HuH-7 (cell line): ENCODE data around the gene RAD23A.
"Not testable (repeated sequence)": the region's sequence is repeated elsewhere in the genome, so short reads cannot be mapped to it uniquely, and the experiment has no call there.

Experiments
- DNase-seq: peaks from one replicate; pipeline ENCODE4 v3.0.0; 2011; ENCODE audit warnings: low spot score

RAD23A gene

DNA sequence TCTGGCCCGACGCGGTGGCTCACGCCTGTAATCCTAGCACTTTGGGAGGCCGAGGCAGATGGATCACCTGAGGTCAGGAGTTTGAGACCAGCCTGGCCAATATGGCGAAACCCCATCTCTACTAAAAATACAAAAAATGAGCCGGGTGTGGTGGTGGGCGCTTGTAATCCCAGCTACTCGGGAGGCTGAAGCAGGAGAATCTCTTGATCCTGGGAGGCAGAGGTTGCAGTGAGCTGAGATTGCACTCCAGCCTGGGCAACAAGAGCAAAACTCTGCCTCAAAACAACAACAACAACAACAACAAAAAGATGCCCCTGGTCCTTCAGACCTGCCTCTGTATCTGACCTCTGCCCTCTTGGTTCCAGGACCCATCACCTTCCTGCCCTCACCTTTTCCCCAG is 9.9 kb downstream of the RAD23A start:
- not testable (repeated sequence) for DNase-seq

DNA sequence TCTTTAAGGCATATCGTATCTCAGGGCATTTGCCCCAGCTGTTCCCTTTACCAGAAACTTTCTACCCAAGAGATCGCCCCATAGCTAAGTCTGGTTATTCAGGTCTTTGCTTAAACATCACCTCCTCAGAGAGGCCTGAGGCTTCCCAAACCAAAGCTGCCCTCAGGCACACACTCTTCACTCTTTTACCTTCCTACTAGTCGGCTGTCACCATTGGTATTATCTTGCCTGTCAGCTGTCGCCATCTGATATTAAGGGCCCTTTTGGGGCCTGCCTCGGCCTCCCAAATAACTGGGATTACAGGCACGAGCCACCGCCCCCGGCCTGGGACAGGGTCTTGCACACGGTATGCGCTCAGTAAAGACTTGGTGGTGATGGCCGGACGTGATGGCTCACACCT is 10.3 kb downstream of the RAD23A start:
- no peak for DNase-seq

DNA sequence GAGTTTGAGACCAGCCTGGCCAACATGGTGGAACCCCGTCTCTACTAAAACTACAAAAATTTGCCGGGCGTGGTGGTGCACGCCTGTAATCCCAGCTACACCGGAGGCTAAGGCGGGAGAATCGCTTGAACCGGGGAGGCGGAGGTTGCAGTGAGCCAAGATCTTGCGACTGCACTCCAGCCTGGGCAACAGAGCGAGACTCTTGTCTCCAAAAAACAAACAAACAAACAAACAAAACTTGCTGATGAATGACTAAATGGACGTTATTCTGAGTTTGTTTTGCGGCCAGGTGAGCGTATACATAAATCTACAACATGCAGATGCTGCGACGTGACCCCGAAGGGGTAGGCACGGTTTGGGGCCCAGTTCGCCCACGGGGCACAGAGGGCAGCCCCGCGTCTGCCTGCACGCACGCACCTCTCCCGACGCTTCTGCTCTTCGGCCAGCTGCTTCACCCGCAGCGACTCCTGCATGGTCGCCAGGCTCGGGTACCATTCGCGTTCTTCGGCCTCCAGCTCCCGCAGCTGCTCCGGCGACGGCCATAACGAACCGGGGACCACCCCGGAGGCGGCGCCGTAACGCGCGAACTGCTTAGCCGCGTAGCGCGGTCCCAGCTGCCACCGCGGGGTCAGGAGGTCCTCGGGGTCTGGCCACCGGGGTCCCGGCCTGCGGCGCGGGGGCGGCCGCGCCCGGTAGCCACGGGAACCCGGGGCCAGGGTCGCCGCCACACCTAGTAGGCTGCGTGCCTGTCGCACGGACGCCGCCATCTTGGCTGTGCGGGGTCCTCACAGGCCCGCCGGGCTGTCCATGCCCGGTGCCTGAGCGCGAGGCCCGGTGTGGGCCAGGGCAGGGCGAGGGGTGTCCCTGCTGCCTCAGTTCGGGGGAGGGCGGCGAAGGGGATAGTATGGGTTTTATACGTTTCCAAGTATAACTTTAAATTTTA is 11.1 kb downstream of the RAD23A start, which contains the start of gene GADD45GIP1:
GADD45GIP1 (minus strand) TSS at position 778 of the 943 bp plus-strand sequence; CDS start at position 767, 11 bp downstream.
- DNase-seq: peak; percentile 66

DNA sequence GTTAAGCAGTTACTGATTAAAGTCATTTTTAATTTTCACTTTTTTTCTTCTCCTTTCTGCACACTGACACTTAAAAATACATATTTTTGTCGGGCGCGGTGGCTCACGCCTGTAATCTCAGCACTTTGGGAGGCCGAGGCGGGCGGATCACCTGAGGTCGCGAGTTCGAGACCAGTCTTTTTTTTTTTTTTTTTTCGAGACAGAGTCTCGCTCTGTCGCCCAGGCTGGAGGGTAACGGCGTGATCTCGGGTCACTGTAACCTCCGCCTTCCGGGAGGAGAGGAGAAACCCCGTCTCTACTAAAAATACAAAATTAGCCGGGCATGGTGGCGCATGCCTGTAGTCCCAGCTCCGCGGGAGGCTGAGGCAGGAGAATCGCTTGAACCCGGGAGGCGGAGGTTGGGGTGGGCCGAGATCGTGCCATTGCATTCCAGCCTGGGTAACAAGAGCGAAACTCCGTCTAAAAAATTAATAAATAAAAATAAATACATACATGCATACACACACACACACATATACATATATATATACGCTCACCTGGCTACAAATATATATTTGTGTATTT is 11.8 kb downstream of the RAD23A start:
- not testable (repeated sequence) for DNase-seq

DNA sequence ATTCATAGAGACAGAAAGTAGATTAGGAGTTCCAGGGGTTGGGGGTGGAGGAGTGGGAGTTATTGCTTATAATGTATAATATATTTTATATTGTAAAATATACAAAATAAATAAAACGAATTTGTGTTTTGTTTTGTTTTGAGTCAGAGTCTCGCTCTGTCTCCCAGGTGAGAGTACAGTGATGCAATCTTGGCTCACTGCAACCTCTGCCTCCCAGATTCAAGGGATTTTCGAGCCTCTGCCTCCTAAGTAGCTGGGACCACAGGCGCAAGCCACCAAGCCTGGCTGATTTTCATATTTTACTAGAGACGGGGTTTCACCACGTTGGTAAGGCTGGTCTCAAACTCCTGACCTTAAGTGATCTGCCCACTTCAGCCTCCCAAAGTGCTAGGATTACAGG is 13.8 kb downstream of the RAD23A start:
- DNase-seq: no peak

DNA sequence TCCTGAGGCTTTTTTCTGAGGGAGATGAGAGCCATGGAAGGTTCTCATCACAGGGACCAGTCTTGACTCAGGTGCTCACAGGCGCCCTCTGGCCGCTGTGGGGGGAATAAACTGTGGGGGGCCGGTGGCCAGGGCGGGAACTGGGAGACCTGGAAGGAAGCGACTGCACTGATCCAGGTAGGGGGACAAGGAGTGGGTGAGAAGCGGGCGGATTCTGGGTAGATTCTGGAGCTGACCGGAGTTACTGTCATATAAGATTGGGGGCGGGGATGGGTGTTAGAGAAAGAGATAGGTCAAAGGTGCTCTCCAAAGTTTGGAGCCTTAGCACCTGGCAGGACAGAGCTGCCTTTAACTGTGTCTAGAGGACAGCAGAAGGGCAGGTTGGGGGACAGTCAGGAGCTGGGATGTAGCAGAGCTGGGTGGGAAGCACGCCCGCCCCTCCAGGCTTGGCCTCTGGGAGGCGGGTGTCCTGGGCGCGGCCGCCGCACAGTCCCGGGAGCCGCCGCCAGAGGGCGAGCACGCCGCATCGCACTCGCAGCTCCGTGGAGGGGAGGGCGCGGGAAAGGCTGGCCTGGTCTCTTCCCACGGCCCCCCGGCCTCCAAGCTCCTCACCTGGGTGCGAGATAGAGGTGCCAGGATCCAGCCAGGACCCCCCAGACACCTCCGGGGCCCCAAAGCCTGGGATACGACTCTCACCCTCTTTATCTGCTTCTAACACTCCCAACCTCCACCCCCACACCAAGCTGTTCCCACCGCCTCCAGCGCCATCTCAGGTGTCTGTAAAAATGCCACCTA is 19.6 kb downstream of the RAD23A start:
- peak; percentile 76 for DNase-seq

DNA sequence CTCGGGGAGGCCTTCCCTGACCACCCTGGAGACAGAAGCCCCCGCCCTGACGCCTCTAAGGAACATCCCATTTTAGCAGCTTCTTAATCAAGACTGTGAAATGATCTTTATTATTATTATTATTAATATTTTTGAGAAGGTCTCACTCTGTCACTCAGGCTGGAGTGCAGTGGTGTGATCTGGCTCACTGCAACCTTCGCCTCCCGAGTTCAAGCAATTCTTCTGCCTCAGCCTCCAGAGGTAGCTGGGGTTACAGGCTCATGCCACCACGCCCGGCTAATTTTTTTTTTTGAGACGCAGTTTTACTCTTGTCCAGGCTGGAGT is 20.1 kb downstream of the RAD23A start:
- DNase-seq: no peak

DNA sequence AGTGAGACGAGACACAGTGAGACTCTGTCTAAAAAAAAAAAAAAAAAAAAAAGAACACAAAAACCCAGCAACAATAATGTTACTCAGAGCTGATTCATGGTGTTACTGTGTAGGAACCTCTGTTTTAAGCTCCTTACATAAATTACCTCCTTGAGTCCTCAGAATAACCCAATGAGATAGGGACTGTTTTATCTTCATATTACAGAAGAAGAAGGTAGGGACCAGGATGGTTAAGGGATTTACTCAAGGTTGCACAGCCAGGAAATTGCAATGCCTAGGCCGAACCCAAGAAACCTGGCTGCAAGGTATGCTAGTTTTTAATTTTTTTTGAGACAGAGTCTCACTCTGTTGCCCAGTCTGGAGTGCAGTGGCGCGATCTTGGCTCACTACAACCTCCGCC is 22.2 kb downstream of the RAD23A start:
- DNase-seq: no peak

DNA sequence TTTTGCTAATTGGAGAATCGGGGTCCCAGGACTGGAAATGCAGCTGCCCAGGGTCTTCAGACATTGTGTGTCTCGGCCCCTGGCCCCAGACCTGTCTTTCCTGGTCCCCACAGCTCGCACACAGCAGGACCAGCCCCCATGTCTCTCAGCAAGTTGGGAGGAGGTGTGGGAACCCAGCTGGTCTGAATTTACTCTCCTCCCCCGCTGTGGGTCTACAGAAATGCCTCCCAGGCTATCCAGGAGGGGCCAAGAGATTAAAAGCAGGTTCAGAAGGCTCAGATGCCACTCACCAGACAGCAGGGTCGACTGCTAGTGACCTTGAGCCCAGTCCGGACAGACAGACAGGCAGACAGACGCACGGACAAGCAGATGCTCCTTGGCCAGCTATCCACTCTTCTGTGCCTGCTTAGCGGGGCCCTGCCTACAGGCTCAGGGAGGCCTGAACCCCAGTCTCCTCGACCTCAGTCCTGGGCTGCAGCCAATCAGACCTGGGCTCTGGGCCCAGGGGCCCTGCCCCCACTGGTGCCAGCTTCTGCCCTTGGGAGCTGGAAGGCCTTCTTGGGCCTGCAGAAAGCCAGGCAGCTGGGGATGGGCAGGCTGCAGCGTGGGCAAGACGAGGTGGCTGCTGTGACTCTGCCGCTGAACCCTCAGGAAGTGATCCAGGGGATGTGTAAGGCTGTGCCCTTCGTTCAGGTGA is 23.8 kb downstream of the RAD23A start, which contains the start of gene DAND5:
DAND5 (plus strand) TSS at position 285 of the 697 bp plus-strand sequence; CDS start at position 370, 85 bp downstream.
- no peak for DNase-seq

DNA sequence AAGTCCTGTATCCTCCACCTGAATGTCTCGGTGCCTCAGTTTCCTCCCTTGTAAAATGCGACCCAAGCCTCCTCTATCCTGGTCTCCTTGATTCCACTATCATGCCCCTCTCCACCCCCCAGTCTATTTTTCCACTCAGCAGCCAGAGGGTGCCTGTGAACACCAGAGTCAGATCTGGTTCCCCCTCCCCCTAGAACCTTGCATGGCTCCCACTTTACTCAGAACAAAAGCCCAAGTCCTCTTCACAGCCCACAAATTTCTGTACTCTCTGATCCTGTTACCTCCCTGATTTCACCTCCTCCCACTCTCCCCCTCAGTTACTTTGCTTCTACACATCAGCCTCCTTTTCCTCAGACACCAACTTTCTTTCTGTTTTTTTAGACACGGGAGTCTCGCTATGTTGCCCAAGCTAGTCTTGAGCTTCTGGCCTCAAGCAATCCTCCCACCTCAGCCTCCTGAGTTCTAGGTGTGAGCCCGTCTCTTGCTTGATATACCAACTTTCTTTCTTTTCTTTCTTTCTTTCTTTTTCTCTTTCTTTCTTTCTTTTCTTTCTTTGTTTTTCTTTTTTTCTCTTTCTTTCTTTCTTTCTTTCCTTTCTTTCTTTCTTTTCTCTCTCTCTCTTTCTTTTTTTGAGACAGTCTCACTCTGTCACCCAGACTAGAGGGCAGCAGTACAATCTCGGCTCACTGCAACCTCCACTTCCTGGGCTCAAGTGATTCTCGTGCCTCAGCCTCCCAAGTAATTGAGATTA is 24.6 kb downstream of the RAD23A start:
- no peak for DNase-seq

DNA sequence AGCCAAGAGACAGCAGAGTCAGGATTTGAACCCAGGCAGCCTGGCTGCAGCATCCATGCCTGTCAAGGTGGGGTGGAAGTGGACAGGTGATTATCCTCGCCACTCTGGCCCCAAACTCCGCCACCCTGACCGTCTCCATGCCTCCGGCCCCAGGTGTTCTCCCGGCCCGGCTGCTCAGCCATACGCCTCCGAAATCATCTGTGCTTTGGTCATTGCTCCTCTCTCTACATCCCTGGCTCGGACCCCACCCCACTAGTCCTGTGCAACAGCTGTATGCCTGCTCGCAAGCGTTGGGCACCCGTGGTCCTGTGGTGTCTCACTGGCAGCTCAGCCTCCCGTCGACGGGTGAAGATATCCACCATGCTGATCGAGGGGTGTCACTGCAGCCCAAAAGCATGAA is 27.6 kb downstream of the RAD23A start:
- DNase-seq: no peak

DNA sequence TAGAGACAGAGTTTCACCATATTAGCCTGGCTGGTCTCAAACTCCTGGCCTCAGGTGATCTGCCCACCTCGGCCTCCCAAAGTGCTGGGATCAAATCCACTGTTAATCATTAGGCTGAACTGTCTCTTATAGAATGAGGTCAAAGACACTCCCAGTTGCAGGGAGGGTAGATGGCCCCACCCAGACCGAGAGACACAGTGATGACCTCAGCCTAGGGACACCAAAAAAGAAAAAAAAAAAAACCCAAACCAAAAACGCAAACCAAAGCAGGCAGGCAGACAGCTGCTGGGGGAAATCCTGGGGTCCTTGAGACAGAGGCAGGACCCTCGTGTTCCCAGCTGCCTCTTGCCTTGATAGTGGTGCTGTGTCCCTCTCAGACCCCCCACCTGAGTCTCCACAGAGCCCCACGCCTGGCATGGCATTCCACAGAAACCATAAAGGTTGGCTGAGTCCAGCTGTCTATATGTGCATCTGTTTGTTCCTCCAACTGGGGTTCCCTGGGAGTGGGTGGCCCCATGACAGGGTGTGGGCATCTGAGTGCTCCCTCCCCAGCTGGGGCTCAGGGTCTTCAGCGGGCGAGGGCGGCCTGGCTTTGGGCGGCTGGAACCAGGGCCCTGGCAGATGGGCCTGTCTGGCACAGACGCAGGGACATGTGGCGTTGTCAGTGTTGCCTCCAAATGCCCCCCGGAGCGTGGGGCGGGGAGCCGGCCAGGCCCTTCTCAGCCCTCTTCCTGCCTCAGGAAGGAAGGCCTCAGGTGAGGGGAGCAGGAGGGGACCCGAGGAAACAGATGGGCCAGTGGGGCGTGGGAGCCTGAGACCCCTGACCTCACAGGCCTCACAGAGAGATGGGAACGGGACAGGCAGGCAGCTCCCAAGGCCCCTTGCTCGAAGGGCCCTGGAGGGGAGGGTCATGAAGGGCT is 28.9 kb downstream of the RAD23A start:
- peak; percentile 53 for DNase-seq

DNA sequence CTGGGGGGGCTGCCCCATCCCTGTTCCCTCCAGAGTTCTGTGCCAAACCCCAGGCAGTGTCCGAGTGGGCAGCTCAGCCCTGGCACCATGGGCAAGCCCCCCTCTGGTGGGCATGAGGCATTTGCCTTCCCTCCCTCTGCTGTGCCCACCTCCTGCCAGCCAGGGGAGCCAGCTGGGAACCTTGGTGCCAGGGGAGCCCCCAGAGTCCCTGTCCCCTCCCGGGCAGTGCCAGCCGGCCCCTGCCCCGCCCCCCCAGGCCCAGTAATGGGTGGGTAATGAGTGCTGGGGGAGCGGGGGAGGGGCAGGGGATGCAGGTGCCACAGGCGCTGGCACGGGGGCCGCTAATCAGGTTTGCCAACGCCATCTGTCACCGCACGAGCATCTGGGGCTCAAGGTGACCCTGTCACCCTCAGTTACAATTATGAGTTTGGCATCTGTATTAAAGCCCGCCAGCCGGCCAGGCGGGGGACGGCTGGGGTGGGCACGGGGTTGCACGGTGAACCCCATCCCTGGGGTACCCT is 29.6 kb downstream of the RAD23A start:
- no peak for DNase-seq

DNA sequence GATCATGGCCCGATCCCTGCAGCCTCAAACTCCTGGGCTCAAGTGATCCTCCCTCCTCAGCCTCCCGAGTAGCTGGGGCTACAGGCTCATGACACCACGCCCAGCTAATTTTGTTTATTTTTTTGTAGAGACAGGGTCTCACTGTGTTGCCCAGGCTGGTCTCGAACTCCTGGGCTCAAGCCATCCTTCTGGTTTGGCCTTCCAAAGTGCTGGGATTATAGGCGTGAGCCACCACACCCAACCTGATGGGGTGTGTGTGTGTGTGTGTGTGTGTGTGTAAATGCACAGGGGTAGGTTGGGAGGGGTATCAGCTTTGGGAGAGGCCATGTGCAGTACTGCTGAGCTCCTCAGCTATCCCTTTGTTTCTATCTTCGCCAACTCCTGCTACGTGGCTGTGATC is 30.4 kb downstream of the RAD23A start:
- DNase-seq: not testable (repeated sequence)

DNA sequence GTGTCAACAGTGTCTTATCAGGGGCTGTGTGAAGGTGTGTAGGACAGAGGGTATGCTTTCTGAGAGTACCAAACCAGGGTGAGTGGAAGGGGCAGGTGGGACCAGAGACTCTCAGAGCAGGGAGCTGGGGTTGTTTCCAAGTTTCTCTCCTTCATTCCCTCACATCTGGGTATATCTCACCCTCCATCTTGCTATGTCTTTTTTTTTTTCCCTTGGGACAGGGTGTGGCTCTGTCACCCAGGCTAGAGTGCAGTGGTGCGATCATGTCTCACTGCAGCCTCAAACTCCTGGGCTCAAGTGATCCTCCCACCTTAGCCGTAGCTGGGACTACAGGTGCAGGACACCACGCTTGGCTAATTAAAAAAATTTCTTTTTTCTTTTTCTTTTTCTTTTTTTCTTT is 34.3 kb downstream of the RAD23A start:
- DNase-seq: no peak

DNA sequence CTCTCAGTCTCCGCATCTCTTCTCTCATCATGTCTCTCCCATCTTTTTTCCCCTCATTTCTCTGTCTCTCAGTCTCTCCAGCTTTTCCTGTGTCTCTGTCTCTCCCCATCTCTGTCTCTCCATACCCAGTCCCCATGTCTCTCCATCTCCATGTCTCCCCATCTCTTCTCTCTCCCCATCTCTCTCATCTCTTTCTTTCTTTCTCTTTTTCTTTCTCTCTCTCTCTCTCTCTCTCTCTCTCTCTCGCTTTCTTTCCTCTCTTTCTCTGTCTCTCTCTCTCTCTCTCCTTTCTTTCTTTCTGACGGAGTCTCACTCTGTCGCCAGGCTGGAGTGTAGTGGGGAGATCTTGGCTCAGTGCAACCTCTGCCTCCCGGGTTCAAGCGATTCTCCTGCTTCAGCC is 37.0 kb downstream of the RAD23A start:
- no peak for DNase-seq

DNA sequence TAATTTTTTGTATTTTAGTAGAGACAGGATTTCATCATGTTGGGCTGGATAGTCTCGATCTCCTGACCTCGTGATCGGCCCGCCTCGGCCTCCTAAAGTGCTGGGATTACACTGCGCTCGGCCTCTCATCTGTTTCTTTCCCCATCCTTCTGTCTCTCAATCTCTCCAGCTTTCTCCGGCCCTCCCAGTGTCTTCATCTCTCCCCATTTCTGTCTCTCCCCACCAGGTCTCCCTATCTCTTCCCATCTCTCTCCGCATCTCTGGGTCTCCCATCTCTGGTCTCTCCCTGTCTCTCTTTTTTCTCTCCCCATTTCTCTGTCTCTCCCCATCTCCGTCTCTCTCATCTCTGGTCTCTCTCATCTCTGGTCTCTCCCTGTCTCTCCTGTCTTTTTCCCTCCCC is 37.4 kb downstream of the RAD23A start:
- no peak for DNase-seq

DNA sequence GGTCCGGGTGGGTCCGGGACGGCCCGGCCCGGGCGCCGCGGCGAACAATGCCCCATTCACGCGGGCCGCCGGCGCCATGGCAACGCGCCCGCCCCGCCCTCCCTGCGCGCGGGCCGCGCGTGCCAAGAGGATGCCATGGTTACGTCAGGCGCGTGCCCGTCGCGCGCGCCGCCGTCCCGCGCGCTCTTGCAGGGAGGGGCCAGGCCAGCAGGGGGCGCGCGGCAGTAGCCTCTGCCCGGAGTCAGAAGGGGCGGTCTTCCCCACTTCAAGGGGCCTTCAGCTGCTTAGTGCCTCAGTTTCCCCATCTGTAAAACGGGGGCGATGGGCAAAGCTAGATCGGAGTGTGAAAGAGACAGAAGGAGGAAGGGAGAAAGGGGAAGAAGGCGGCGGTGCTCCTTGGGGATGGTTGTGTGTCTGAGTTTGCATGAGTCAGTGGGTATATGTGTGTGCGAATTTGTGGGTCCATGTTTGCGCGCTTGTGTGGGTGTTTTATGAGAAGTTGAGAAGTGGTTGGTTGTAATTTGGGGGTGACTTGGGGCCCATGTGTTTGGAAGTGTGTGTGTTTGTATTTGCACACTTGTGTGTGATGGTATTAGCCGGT is 38.0 kb downstream of the RAD23A start:
- DNase-seq: peak; percentile 74

DNA sequence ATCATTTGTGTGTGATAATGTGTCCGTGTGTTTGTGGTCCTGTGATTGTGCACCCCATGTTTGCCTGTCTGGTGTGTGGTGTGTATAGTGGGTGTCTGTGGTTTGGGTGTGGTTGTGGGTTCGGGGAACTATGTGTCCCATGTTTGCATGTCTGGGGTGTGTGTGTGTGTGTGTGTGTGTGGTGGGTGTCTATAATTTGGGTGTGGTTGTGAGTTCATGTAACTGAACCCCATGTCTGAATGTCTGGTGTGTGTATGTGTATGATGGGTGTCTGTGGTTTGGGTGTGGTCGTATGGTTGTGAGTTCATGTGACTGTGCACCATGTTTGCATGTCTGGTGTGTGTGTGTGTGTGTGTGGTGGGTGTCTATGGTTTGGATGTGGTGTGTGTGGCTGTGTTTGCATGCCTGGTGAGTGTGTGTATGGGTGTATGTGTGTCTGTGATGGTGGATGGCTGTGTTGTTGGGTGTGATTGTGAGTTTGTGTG is 38.5 kb downstream of the RAD23A start:
- no peak for DNase-seq
